HCT116 (cell line): ENCODE results near the gene SGMS2.

ENCODE experiments used
- CBX3 ChIP-seq: IDR thresholded peaks from 2 replicates; pipeline ENCODE4 v1.6.1; 2012; ENCODE audit warnings: low read depth
- CTCF ChIP-seq, 3 experiments: fragments of 200-600 bp in 1 of 3; sonication (generic) in 1 of 3; IDR thresholded peaks in 2 of 3; conservative IDR thresholded peaks in 1 of 3; 2 replicates each; pipeline ENCODE4 v1.5.1; 2012 to 2017; ENCODE audit warnings: low read depth in 2 of 3, low read length in 2 of 3, antibody characterized with exemption in 1 of 3, borderline replicate concordance in 1 of 3, control low read depth in 1 of 3, mild to moderate bottlenecking in 1 of 3, mixed read lengths in 1 of 3, mixed run types in 1 of 3, moderate library complexity in 1 of 3; ENCODE audit not compliant: insufficient read depth in 1 of 3
- EGR1 ChIP-seq: IDR thresholded peaks from 2 replicates; pipeline ENCODE4 v1.6.1; 2012; ENCODE audit warnings: low read depth
- EZH2 ChIP-seq: fragments of 200-600 bp; sonication (generic); IDR thresholded peaks from 2 replicates; pipeline ENCODE4 v1.6.1; 2017; ENCODE audit warnings: antibody characterized with exemption, mixed run types
- EZH2phosphoT487 ChIP-seq: fragments of 200-600 bp; IDR thresholded peaks from 2 replicates; pipeline ENCODE4 v1.6.1; 2018; ENCODE audit warnings: antibody characterized with exemption, borderline replicate concordance
- POLR2A ChIP-seq: IDR thresholded peaks from 2 replicates; pipeline ENCODE4 v1.7.0; 2011; ENCODE audit warnings: borderline replicate concordance; ENCODE audit not compliant: insufficient read depth, insufficient read length; ENCODE audit errors: extremely low read depth
- RAD21 ChIP-seq: IDR thresholded peaks from 2 replicates; pipeline ENCODE4 v1.6.1; 2012; ENCODE audit warnings: low read depth, mild to moderate bottlenecking
- REST ChIP-seq: IDR thresholded peaks from 2 replicates; pipeline ENCODE4 v1.6.1; 2012; ENCODE audit warnings: low read depth
- SIN3A ChIP-seq: IDR thresholded peaks from 2 replicates; pipeline ENCODE4 v1.6.1; 2012; ENCODE audit warnings: low read depth
- ZNF274 ChIP-seq: fragments of 200-500 bp; sonication (Bioruptor generic); IDR thresholded peaks from 2 replicates; pipeline ENCODE4 v1.6.1; 2014; ENCODE audit warnings: mild to moderate bottlenecking, low read depth, low read length, inconsistent platforms

DNA sequence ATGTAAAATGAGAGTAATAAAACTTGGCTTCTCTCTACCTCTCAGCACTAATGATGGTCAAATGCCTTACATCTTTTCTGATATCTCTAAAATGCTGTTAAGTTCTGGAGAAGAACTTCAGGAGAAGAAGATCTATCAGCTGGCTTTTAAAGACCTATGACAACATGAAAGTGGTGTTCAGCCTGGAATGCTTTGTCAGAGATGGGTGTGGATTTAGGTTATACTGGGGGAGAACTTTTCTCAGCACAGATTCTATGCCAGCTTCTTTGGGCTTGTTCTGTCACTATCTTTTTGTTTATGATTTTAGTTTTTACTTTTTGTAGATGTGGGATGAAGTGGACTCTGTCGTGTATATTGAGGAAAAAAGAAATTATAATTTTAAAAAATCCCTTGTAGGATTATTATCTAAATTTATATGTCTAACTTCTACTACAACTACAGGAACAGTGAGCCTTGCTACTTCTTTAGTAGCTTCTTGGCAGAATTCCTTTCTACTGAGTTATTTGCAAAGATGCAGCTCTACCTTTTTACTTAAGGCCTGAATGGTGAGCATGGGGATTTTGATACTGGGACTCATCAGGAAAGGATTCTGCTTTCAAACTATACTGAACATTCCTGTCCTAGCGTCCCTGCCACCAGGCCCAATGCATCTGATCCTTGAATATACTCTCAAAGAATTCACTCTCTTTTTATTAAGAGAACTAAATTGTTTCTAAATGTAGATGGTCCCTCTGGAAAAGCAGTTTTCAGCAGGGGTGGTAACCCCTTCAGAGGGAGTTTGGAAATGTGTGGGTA lies 126.2 kb downstream of the SGMS2 start:
- TF ChIP-seq EGR1 (no peak), CTCF (IDR thresholded peaks at IDR 0.05 in 2 of 3, conservative IDR thresholded peaks at IDR 0.05 in 1 of 3; ENCODE audit: borderline replicate concordance in 1 of 3, insufficient read depth in 1 of 3, low read depth in 2 of 3, low read length in 2 of 3) (no peak), CBX3 (no peak), POLR2A (no peak), ZNF274 (no peak), EZH2phosphoT487 (no peak), EZH2 (no peak), SIN3A (no peak), REST (no peak), RAD21 (no peak)
